ENCODE results near the gene TENM3. TPM values are rescaled to one million over a fixed set of nuclear protein-coding genes. Genes with fewer than 3 reads are reported as not detected.

Gene TENM3
- total and polyA plus RNA-seq, 10 of the 15 experiments (the other 5 are each of a cell fraction or from before 2014, with no cell fraction given), result 0.01 to 1.7 (median 0.08) TPM; not detected in 2

GRCh38 chr4:182238355-182238931 is 4.8 kb upstream of the TENM3 start:
- Histone ChIP-seq H3K9ac (ENCODE audit: control insufficient read depth, insufficient read depth, low read length) (no peak overlapping the region), H3K79me2 (ENCODE audit: control insufficient read depth, insufficient read depth, low read length) (no peaks in the 10 kb centered on the region), H2AFZ (ENCODE audit: control insufficient read depth, low read depth, low read length) (no peak overlapping the region), H3K27me3 (replicated peaks in 1 of 2; ENCODE audit: control insufficient read depth in 2 of 2, insufficient read depth in 2 of 2, low read length in 1 of 2) (no peaks in the 10 kb centered on the region), H3K4me2 (ENCODE audit: control insufficient read depth, insufficient read depth) (no peak overlapping the region), H3K4me3 (no peak overlapping the region), H4K20me1 (ENCODE audit: control insufficient read depth, insufficient read depth) (no peaks in the 10 kb centered on the region), H3K9me3 (replicated peaks; ENCODE audit: control insufficient read depth, insufficient read depth, low read length) (no peaks in the 10 kb centered on the region), H3K36me3 (ENCODE audit: control insufficient read depth in 2 of 2, insufficient read depth in 2 of 2, low read length in 1 of 2) (no peaks in the 10 kb centered on the region), H3K4me1 (ENCODE audit: control insufficient read depth, insufficient read depth, low read length) (no peaks in the 10 kb centered on the region), H3K27ac (ENCODE audit: control insufficient read depth, insufficient read depth) (no peak overlapping the region)
- intact Hi-C loops (cut with micrococcal nuclease; ENCODE audit: unreplicated experiment), result no loop called here
- WGBS (ENCODE audit: insufficient coverage, insufficient replicate concordance, low lambda C conversion rate, missing lambda C conversion rate), result 25% methylated on average over 9 of the region's 9 CpGs
- FAIRE-seq (no peak), DNase-seq (ENCODE audit: low read depth, low spot score) (no peak), ATAC-seq (no peak)
- in situ Hi-C loops (cut with MboI), result no loop called here
- ChIA-PET RAD21 (ENCODE audit: unreplicated experiment) (no interaction called here), SMC1A (ENCODE audit: uncharacterized antibody, unreplicated experiment) (interaction anchor here (0.5 to 0.6 kb wide), 3 partner anchors 160 to 300 kb away, joined by 3 to 5 read pairs (median 4); no protein-coding TSS in a partner anchor), POLR2A (no interaction called here), CTCF (interaction anchor here (0.6 kb wide), 1 partner anchor 11 kb away, joined by 3 read pairs; no protein-coding TSS in a partner anchor)
- TF ChIP-seq NFYB (IDR thresholded peaks at IDR 0.05; ENCODE audit: insufficient read depth, low read depth, low read length) (no peak), CREB1 (IDR thresholded peaks at IDR 0.05; ENCODE audit: low read depth) (no peak), CTCF (IDR thresholded peaks at IDR 0.05 in 2 of 3, conservative IDR thresholded peaks at IDR 0.05 in 1 of 3; ENCODE audit: control insufficient read depth in 2 of 3, extremely low read depth in 1 of 3, insufficient read depth in 1 of 3, low read depth in 3 of 3, low read length in 3 of 3) (no peak), SRF (IDR thresholded peaks at IDR 0.05; ENCODE audit: low read depth in 2 of 2, low read length in 2 of 2) (no peak)
- no TSS peak for BruUV-seq (replicated peaks)

Measured in GM12878 (cell line).